Gastroesophageal sphincter (tissue), 3 donors: Measurements from ENCODE around the gene ZMIZ1.

Source experiments
- CTCF ChIP-seq, 4 experiments: fragments of 200-600 bp in 2 of 4; fragments of 450-650 bp in 2 of 4; sonication (generic) in 1 of 4; IDR thresholded peaks; one replicate each; pipeline ENCODE4 v1.5.1; 2017 to 2019; ENCODE audit warnings: antibody characterized with exemption in 4 of 4, mild to moderate bottlenecking in 2 of 4, moderate library complexity in 2 of 4
- EP300 ChIP-seq: sonication (generic); formaldehyde crosslinking; IDR thresholded peaks from one replicate; pipeline ENCODE4 v1.6.1; 2017; ENCODE audit warnings: antibody characterized with exemption, mild to moderate bottlenecking
- POLR2A ChIP-seq, 2 donors: fragments of 450-650 bp; IDR thresholded peaks; one replicate each; pipeline ENCODE4 v1.6.1; 2017; ENCODE audit warnings: antibody characterized with exemption in 2 of 2, mild to moderate bottlenecking in 2 of 2, moderate library complexity in 1 of 2
- POLR2AphosphoS5 ChIP-seq: sonication (generic); formaldehyde crosslinking; IDR thresholded peaks from one replicate; pipeline ENCODE4 v1.6.1; 2017; ENCODE audit warnings: antibody characterized with exemption

GRCh38 chr10:79081353-79082034 is 12.7 kb downstream of the ZMIZ1 start:
- TF ChIP-seq CTCF (IDR thresholded peaks at IDR 0.05) (no peak), EP300 (no peak), POLR2A (IDR thresholded peaks at IDR 0.05) (no peak), POLR2AphosphoS5 (no peak)
